Measurements from ENCODE around the gene THBS1.

THBS1 gene

GRCh38 chr15:39592500-39592899, 11.6 kb downstream of the THBS1 start:
- TF ChIP-seq CTCF (IDR thresholded peaks at IDR 0.05; ENCODE audit: insufficient read depth, missing control alignments) = no peak
- DNase-seq (ENCODE audit: insufficient read length, low spot score) (no peak), FAIRE-seq (no peak)

- DNase-seq (ENCODE audit: insufficient read length, low spot score) (no peak), FAIRE-seq (no peak)
- no peak for TF ChIP-seq CTCF (IDR thresholded peaks at IDR 0.05; ENCODE audit: insufficient read depth, missing control alignments)
Observed at GRCh38 chr15:39593071-39593655, 12.3 kb downstream of the THBS1 start.

- DNase-seq (ENCODE audit: insufficient read length, low spot score) = no peak
- FAIRE-seq = no peak
- TF ChIP-seq CTCF (IDR thresholded peaks at IDR 0.05; ENCODE audit: insufficient read depth, missing control alignments) = no peak
Observed at GRCh38 chr15:39593656-39594445, 13.0 kb downstream of the THBS1 start.

GRCh38 chr15:39594446-39595337, 13.8 kb downstream of the THBS1 start:
- no peak for TF ChIP-seq CTCF (IDR thresholded peaks at IDR 0.05; ENCODE audit: insufficient read depth, missing control alignments)
- no peak for DNase-seq (ENCODE audit: insufficient read length, low spot score)
- FAIRE-seq = no peak

- DNase-seq (ENCODE audit: insufficient read length, low spot score) = no peak
- TF ChIP-seq CTCF (IDR thresholded peaks at IDR 0.05; ENCODE audit: insufficient read depth, missing control alignments) = no peak
Observed at GRCh38 chr15:39595338-39596221, 14.7 kb downstream of the THBS1 start.

GRCh38 chr15:39596358-39597051, 15.6 kb downstream of the THBS1 start:
- DNase-seq (ENCODE audit: insufficient read length, low spot score) = no peak
- FAIRE-seq = no peak
- TF ChIP-seq CTCF (IDR thresholded peaks at IDR 0.05; ENCODE audit: insufficient read depth, missing control alignments) = no peak

More at GRCh38 chr15:39595338-39596221, 14.7 kb downstream of the THBS1 start:
- no peak for FAIRE-seq
